GM19372 (cell line): ENCODE measurements around the gene CNTN5.
"Not testable (repeated sequence)": the region's sequence is repeated elsewhere in the genome, so short reads cannot be mapped to it uniquely, and the experiment has no call there.

ENCODE experiments used
- ATAC-seq: cut with Tn5 transposase; IDR thresholded peaks from one replicate; pipeline ENCODE4 v1.9.1; 2021; ENCODE audit warnings: mild to moderate bottlenecking, low read depth, moderate library complexity; ENCODE audit not compliant: unreplicated experiment

The CNTN5 gene

GRCh38 chr11:100257238-100257803, 1236.6 kb downstream of the CNTN5 start:
- ATAC-seq, result not testable (repeated sequence)

GRCh38 chr11:100269516-100269915, 1248.8 kb downstream of the CNTN5 start:
- ATAC-seq, result no peak

DNA sequence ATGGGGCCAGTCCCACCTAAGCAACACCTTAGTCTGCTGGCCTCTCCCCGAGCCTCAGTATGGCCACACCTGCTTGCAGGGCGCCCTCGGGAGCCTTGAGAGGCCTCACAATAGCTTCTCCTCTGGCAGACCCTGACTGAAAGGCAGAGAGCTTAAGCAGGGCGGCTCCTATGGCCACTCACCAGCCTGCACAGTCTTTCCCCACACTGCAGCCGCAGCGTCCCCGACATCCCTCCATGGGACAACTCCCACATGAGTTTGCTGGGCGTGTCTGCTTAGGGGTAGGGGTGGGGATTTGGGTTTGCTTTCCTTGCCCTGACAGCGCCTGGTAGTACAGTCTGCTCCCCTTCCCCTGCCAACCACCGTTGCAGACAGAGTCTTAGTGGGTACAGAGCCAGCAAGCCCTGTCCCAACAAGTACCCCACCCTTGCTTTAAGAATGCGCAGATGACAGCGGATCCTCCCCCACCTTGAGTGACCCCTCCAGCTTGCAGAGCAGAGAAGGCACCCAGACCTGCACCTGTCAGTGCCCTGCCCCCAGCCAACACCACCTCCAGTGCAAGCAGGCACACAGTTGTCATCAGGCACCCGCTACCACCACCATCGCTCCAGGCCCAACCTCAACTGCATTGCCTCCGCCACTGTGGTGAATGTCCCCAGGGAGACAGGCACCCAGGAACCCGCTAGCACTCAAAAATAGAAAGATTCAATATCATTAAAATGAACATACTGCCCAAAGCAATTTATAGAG, 1252.5 kb downstream of the CNTN5 start:
- ATAC-seq, result no peak

GRCh38 chr11:100274466-100274865, 1253.7 kb downstream of the CNTN5 start:
- ATAC-seq, result not testable (repeated sequence)

DNA sequence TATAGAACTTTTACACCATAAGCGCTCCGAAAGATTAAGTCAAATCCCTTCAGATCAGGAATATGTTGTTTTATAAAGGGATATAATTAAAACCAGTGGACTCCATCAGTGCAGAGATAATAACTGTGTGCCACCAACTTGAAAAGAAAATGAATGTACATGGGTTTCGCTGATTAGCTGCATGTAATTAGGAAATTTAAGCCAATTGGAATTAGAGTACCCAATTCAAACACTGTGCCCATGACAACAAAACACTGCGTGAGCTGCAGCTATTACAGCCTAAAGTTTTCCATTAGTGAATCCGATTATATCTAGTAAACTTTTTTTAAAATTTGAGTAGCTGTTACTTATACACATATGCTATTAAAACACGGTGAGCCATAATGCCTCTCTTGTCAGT, 1274.0 kb downstream of the CNTN5 start:
- no peak for ATAC-seq

DNA sequence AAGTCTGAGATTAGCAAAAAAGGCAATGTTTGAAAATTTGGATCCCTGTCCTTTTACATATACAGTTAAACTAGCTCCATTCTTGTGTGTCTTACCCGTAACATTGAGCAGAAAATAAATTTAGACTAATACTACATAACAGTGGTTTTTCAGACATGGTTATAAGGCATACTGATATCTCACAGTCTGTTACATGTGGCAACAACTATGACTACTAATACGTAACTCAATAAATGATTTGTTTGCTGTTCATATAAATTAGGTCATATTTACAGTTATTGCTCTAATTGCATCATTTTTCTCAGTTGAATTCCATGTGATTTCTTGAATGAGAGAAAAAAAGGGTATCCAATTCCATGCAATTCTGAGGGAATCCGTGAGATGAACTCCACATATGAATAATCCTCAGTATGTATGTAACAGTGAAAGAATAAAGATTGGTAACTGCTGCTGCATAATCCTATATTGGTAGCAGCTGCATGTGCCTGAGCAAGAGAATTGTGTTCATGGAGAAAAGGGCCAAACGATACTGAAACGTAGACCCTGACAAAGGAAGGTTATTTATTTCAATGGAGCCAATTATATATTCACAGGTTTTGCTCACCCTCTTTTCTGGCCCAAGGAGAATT, 1275.4 kb downstream of the CNTN5 start:
- no peak for ATAC-seq

GRCh38 chr11:100297516-100297915, 1276.8 kb downstream of the CNTN5 start:
- ATAC-seq, result no peak

- ATAC-seq, result no peak
These were observed 1282.1 kb downstream of the CNTN5 start for GRCh38 chr11:100302824-100303223.

DNA sequence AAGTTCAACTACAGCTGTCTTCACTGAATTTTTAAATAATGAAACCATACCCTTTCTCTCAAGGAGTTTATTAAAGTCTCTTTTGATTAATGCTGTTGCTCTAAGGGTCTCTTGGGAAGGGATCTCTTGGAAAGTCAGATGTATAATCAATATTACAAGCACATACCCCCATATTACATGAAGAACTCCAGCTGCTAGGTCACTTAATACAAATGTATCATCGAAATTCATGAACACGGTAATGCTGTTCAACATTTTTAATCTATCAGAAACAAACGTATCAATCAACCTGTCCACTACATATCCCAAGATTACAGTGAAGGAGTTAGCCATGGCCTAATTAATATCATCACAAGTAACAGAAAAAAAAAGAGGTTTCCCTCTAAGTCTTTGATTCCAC, 1283.1 kb downstream of the CNTN5 start:
- ATAC-seq, result no peak

DNA sequence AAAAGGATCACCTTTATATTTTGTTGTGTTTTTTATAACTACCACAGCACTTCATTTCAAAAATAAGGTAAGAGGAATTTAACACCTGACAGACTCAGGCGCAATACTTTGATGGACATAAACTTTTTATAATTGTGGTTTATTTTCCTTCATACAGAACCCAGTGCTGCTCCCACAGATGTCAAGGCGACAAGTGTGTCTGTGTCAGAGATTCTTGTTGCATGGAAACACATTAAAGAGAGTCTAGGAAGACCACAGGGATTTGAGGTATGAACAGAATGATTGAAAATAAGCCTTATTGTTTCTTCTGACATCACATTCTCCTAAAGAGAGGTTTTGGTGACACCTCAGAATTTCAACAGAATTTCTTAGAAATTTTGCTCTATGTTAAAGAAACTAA, 1287.5 kb downstream of the CNTN5 start:
- ATAC-seq, result no peak

GRCh38 chr11:100315946-100316345, 1295.2 kb downstream of the CNTN5 start:
- ATAC-seq, result no peak

DNA sequence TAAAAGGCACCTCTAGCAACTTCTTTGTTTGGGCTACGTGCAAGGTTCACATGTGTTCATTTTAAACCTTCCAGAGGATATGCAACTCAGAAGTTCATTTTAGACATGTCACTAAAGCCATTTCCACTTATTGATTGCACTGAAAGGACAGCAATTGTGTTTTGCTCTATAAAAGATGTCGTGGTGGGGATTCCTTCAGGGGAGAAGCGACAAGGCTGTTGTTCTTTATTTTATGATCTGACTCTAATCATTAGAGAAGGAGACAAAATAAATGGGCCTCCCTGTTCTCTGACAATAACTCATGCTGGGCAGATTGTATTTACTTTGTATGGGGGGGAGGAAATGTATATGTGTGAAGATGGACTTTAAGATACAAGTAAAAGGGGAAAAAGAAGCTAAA, 1296.2 kb downstream of the CNTN5 start:
- ATAC-seq, result no peak

DNA sequence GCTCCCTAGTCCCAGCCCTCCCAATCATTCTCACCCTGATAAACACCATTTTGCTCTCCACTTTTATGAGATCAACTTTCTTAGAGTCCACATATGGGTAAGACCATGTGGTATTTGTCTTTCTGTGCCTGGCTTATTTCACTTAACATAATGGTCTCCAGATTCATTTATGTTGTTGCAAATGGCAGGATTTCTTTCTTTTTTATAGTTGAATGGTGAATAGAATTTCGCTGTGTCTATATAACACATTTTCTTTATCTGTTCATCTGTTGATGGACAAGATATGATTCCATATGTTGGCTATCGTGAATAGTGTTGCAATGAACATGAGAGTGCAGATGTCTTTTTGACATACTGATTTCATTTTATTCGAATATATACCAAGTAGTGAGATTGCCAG, 1298.9 kb downstream of the CNTN5 start:
- ATAC-seq, result no peak

DNA sequence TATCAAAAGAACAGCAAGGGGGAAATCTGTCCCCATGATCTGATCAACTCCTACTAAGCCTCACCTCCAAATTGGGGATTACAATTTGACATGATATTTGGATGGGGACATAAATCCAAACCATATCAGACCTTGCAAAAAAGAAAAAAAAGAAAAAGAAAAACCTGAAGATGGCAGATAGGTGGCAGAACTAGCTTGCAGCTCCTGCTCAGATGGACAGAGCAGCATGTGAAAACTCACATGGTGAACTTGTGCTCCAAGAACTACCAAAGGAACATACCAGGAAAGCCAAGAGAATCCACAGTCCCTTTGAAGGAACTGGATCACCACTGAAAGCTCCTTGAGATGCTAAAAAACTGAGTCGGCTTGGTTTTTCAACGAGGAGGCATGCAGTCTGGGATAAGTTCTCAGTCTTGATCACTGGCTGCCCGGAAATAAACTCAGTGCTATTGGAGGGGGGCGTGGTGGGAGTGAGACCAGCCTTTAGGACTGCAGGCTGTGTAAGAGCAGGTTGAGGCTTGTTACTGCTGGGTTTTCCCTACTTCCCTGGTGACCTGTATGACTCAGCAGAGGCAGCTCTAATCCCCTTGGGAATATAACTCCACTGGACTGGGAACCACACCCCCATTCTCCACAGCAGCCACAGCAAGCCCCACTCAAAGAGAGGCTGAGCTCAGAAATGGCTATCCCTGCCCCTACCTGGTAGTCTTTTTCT, 1308.0 kb downstream of the CNTN5 start:
- ATAC-seq, result no peak

- ATAC-seq, result no peak
These were observed 1308.6 kb downstream of the CNTN5 start for GRCh38 chr11:100329352-100329751.

- no peak for ATAC-seq
These were observed 1316.1 kb downstream of the CNTN5 start for GRCh38 chr11:100336873-100337272.

DNA sequence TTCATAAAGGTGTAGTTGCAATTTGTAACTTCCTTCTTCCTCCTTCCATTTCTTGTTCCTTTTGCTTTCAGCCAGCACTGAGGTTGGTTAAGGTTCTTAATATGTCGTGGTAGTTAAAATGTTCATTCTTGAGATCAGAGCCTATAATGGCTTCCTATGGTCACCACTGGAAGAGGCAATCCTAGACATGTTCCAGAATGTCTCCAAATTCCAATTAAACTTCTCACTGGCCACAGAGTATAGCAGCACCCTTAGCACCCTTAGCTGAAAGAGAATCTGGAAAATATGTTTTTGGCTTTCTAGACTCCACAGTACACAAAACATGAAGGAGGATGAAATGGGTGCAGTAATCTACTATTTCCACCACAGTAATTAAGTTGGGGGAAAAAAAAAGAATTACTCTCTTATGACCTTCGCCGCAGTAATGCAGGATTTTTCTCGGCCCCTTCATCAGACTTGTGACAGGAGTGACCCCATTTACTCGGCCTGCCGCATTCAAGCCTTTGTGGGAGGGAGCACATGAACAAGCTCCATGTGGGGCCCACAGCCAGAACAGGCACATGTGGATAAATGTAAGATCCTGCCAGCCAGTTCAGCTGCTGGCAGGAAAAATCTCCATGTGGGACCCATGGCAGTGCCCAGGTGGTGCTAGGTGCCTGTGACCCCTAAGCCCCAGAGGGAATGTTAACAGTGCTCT, 1317.5 kb downstream of the CNTN5 start:
- no peak for ATAC-seq

DNA sequence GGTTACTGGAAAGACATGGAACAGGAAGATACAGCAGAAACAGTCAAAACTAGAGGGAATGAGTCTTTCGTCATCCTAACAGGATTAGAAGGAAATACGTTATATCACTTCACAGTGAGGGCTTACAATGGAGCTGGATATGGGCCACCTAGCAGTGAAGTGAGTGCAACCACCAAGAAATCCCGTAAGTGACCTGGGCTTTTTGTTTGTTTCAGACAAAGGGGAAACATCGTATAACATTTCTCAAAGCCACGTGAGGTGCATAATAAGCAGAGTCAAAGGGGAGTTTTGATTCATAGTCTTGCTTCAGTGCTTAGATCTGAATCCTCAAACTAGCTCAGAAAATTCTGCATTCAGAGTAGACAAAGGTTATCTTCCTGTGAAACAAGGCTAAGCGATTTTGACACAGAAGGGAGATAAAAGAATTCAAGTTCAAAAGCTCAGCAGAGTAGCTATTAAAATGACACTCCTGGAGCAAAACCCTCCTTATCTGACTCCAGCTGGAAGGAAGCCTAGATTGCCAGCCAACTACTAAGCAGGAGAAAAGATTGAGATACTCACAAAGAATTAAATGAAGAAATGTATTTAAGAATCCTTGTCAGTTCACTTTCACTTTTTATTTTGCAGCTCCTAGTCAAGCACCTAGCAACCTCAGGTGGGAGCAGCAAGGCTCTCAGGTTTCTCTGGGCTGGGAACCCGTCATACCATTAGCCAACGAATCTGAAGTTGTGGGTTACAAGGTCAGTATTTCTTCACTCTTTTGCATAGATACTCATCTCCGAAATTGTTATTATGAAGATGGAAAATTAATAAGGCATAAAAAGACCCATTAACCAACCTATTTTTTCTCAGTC, 1319.9 kb downstream of the CNTN5 start:
- no peak for ATAC-seq

DNA sequence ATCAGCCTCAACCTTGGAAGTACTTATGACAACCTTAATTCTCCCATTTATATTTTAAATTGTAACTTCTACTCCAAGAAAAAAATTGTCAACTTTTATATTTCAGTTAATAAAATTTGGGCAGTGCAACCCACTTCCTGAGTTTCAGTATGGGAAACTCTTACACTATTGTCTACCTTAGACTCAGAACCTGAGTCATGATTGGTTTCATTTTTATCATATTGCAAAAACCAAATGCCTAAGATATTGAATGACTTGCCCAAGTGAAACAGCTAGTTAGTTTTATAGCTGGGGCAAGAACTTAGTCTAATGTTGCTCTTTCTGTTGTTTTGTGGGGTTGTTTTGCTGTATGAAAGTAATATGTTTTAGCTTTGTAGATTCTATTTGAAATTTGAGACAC, 1332.3 kb downstream of the CNTN5 start:
- no peak for ATAC-seq

DNA sequence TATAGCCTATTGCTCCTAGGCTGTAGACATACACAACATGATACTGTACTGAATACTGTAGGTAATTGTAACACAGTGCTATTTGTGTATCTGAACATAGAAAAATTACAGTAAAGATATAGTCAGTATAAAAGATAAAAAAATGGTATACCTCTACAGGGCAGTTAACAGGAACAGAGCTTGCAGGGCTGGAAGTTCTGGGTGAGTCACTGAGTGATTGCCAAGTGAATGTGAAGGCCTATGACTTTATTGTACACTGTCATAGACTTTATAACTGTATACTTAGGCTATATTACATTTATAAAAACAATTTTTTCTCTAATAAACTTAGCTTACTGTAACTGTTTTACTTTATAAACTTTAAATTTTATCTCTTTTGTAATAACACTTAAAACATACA, 1334.0 kb downstream of the CNTN5 start:
- ATAC-seq, result no peak
